Osteocyte (in vitro differentiated cells): ENCODE data around the gene PSMD1. TPM values are rescaled to one million over a fixed set of nuclear protein-coding genes. Genes with fewer than 3 reads are reported as not detected.
A peak's percentile ranks its signal among the peaks of the same experiment; 100 is the strongest.

Experiments
- DNase-seq: peaks from one replicate; pipeline ENCODE4 v3.0.0; 2021; ENCODE audit warnings: mixed read lengths; ENCODE audit not compliant: unreplicated experiment; ENCODE audit errors: extremely low spot score
- H3K27ac Mint-ChIP-seq: one replicate; pipeline ENCODE4 v1.8.0; 2021; ENCODE audit warnings: mild to moderate bottlenecking, mixed read lengths; ENCODE audit not compliant: unreplicated experiment
- H3K27me3 Mint-ChIP-seq: one replicate; pipeline ENCODE4 v1.8.0; 2021; ENCODE audit warnings: mixed read lengths; ENCODE audit not compliant: unreplicated experiment
- H3K36me3 Mint-ChIP-seq: one replicate; pipeline ENCODE4 v1.8.0; 2021; ENCODE audit warnings: mixed read lengths; ENCODE audit not compliant: unreplicated experiment
- H3K4me1 Mint-ChIP-seq: one replicate; pipeline ENCODE4 v1.8.0; 2021; ENCODE audit warnings: mixed read lengths; ENCODE audit not compliant: unreplicated experiment
- H3K4me3 Mint-ChIP-seq: one replicate; pipeline ENCODE4 v1.8.0; 2021; ENCODE audit warnings: mild to moderate bottlenecking, moderate library complexity, mixed read lengths; ENCODE audit not compliant: unreplicated experiment
- H3K9me3 Mint-ChIP-seq: one replicate; pipeline ENCODE4 v1.8.0; 2021; ENCODE audit warnings: mixed read lengths; ENCODE audit not compliant: unreplicated experiment
- total RNA-seq: library from RNA; stranded (reverse); gene quantifications from 2 replicates; pipeline ENCODE4 v1.2.1, GENCODE V29; 2021
- TF ChIP-seq, protein P1 (sequence below): fragments of 200-600 bp; sonication (generic); IDR thresholded peaks from 2 replicates; pipeline ENCODE4 v1.5.0; 2021; ENCODE audit warnings: antibody characterized with exemption, mild to moderate bottlenecking, moderate library complexity

The PSMD1 gene
- total RNA-seq, 1 donor from 2014 or later: 112 TPM

DNA sequence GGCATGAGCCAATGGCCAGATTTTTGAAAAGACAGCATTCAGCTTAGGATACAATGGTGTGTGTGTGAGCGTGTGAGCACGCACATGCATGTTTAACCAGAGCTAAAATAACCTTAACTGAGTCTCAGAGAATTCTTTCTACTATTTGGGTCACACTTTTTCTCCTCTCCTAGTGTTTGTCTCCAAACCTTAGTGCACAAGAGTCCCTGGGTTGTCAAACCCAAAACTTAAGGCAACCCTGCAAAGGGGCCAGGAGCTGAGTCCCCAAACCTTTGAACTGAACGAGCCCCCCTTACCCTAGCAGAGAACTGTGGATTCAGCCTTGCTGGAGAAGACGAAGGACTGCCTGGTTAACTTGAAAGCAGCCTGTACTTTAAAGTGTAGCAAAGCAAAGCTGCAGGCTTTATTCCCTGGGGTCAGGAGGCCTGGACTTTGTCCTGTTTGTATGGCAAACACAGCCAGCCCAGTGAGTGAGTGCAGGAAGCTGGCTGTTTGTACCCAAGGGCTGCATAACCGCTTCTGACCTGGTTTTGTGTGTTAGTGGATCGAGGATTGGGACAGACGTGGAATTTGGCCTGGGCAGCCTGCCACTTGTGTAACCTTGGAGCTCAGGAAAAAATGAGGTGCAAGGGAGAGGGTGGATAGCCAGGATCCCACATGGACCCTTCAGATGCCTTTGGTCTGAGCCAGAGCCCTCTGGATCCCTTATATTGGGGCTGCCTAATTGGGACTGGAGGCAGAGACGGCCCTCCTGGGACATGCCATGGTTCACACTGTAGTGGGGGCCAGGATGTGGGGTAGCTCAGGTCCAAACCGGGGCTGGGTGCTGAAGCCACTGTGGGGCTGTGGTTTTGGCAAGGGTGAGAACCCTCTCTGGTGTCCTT is 6.4 kb upstream of the PSMD1 start:
- H3K9me3 Mint-ChIP-seq: no peaks in the 10 kb centered on the region
- DNase-seq: no peak
- H3K27me3 Mint-ChIP-seq: peaks cover 22% of the 10 kb centered on the region
- TF ChIP-seq, protein P1, sequence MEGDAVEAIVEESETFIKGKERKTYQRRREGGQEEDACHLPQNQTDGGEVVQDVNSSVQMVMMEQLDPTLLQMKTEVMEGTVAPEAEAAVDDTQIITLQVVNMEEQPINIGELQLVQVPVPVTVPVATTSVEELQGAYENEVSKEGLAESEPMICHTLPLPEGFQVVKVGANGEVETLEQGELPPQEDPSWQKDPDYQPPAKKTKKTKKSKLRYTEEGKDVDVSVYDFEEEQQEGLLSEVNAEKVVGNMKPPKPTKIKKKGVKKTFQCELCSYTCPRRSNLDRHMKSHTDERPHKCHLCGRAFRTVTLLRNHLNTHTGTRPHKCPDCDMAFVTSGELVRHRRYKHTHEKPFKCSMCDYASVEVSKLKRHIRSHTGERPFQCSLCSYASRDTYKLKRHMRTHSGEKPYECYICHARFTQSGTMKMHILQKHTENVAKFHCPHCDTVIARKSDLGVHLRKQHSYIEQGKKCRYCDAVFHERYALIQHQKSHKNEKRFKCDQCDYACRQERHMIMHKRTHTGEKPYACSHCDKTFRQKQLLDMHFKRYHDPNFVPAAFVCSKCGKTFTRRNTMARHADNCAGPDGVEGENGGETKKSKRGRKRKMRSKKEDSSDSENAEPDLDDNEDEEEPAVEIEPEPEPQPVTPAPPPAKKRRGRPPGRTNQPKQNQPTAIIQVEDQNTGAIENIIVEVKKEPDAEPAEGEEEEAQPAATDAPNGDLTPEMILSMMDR: no peak
- H3K36me3 Mint-ChIP-seq: no peaks in the 10 kb centered on the region
- no peak overlapping the region for H3K27ac Mint-ChIP-seq
- peaks cover 11% of the 10 kb centered on the region for H3K4me1 Mint-ChIP-seq
- H3K4me3 Mint-ChIP-seq: no peak overlapping the region

DNA sequence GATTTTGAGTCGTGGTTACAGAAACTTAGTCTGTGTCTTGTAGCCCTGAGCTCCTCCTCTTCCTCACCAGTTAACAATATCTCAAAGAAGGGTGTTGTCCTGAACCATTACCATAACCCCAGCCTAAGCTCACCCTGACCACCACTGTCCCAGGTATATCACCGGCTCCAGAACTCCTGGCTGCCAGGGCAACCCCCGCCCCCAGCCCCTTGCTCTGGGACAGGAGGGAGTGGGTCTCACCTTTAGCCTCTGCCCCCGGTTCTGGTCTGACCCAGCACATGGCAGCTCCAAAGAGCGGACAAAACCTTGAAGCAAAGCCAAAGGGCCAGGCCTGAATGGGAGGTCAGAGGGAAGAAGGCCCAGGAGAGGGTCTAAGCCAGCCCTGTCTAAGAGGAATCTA is 5.6 kb upstream of the PSMD1 start:
- Mint-ChIP-seq H3K9me3 (no peaks in the 10 kb centered on the region), H3K27ac (no peak overlapping the region), H3K36me3 (no peaks in the 10 kb centered on the region), H3K27me3 (peaks cover 16% of the 10 kb centered on the region), H3K4me1 (peaks cover 13% of the 10 kb centered on the region), H3K4me3 (no peak overlapping the region)
- TF ChIP-seq, protein P1: no peak
- DNase-seq: no peak

DNA sequence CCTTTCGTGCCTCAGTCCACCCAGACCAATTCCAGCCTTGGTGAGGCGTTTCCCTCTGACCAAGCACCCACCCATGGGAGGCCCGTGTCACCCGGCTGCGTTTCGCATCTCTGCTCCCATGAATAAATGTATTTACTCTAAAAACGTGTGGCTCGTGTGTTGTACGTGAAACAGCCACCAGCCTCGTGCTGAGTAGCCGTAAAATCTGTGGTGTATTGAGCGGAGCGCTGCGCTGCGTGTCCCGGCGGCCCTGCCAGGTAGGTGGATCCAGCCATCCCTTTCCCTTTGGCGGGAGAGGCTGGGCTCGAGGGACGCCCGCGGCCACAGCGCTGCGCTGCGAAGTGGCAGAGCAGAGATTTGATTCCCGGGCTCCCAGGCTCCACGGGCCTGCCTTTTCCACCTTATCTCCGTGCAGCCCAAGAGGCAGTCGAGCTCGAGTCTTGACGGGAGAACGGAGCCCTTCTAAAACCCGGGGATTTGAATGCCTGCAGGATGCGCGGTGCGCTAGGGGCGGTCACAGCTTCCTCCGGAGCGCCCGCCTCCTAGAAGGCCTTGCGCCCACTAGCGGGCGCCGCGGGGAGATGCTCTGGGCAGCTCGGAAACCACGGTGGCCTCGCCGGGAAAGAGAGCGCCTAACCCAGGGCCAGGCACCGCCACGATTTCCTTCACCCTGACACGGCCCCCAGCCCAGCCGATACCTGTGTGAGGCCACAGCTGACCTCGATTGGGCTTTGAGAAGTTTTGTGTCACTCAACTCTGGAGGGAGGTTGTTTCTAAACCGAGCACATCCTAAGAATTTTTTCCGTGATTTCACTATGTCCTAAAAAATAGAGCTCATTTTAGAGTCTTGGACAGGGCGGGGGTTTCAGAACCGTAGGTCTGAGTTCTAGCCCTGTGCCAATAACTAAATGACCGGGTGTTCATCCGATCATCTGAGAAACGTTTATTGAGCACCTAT is 3.9 kb upstream of the PSMD1 start:
- DNase-seq: peak; percentile 94
- peak overlapping the region; percentile 74 for H3K27ac Mint-ChIP-seq

DNA sequence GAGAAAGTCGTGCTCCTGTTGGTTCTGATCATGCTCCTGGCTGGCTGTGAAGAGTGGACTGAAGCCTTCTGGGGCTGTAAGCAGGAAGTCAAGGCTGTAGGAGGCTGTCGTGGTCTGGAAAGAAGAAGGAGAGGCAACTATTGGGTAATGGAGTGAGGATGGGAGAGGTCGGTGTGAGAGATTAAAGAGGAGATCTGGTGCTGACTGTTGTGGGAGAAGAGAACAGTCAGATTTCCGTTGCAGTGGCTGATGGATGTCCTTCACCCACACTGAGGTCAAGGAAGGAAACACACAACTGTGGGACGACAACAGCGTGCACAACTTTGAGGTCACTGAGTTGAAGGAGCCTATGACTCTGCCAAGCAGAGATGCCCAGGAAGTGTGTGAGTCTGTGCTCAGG is 2.8 kb upstream of the PSMD1 start:
- H3K4me1 Mint-ChIP-seq: peaks cover 29% of the 10 kb centered on the region
- peaks cover 10% of the 10 kb centered on the region for H3K27me3 Mint-ChIP-seq
- TF ChIP-seq, protein P1: no peak
- H3K27ac Mint-ChIP-seq: no peak overlapping the region
- H3K9me3 Mint-ChIP-seq: no peaks in the 10 kb centered on the region
- H3K36me3 Mint-ChIP-seq: no peaks in the 10 kb centered on the region
- no peak overlapping the region for H3K4me3 Mint-ChIP-seq
- DNase-seq: no peak

More for the DNA sequence above, 3.9 kb upstream of the PSMD1 start:
- Mint-ChIP-seq H3K36me3 (no peaks in the 10 kb centered on the region), H3K4me3 (peak overlapping the region; percentile 85), H3K4me1 (peaks cover 19% of the 10 kb centered on the region), H3K9me3 (no peaks in the 10 kb centered on the region), H3K27me3 (peaks cover 10% of the 10 kb centered on the region)
- TF ChIP-seq, protein P1: peak; percentile 98

DNA sequence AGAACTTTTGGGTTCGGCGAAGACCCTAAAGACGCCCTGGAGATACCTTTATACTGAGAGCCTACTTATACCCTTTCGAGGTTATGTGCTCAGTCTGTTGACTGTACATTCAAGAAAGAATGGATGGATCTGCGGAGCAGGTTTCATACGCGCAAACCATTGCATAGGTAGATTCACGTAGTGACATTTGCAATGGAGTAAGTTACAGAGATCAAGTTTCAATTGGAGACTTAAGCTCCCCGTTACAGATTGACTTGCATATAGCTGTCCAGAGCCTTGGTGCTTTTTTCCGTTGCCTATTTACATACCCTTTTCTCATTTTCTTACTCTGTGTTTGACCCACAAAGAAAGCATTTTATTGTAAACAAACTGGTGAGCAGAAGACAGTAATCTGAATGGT is 923 bp downstream of the PSMD1 start:
- Mint-ChIP-seq H3K36me3 (peaks cover 8% of the 10 kb centered on the region), H3K4me3 (peak overlapping the region; percentile 94), H3K27me3 (no peaks in the 10 kb centered on the region), H3K4me1 (peaks cover 41% of the 10 kb centered on the region), H3K27ac (peak overlapping the region; percentile 100), H3K9me3 (no peaks in the 10 kb centered on the region)
- TF ChIP-seq, protein P1: no peak
- DNase-seq: no peak
